Measurements from ENCODE around the gene TMEM94. TPM values are rescaled to one million over a fixed set of nuclear protein-coding genes. Genes with fewer than 3 reads are reported as not detected.

Gene TMEM94
- total RNA-seq, 1 donor from 2014 or later, result 43.2 TPM

DNA sequence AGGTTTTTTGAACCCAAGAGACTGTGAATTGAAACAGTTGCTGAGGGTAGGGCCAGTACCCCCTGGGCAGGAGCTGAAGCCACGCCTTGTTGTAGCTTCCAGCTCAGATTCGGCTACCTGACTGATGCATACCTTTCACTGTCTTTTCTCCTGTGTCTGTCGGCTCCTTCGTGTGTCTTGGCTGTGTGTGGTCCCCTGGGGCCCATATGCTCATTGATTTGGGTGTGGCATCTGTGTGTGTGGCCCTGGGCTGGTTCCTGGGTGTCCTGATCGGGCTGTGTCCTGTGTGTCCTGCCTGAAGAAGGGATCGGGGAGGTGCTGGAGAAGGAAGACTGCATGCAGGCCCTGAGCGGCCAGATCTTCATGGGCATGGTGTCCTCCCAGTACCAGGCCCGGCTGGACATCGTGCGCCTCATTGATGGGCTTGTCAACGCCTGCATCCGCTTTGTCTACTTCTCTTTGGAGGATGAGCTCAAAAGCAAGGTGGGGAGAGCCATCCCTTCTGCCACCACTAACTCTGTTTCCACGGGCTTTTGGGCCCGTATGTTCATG, 38.0 kb downstream of the TMEM94 start:
- Histone ChIP-seq H3K4me1 (peaks cover 3% of the 10 kb centered on the region), H3K4me3 (no peak overlapping the region), H3K27me3 (no peaks in the 10 kb centered on the region), H3K36me3 (peaks cover 0 to 73% of the 10 kb centered on the region in 2 donors), H3K27ac (no peak overlapping the region), H3K9me3 (no peaks in the 10 kb centered on the region)
- TF ChIP-seq POLR2A (IDR thresholded peaks at IDR 0.05), result no peak
- no peak for TF ChIP-seq POLR2AphosphoS5 (IDR thresholded peaks at IDR 0.05; ENCODE audit: insufficient read depth in 1 of 2, low read depth in 1 of 2)
- TF ChIP-seq, protein P1, sequence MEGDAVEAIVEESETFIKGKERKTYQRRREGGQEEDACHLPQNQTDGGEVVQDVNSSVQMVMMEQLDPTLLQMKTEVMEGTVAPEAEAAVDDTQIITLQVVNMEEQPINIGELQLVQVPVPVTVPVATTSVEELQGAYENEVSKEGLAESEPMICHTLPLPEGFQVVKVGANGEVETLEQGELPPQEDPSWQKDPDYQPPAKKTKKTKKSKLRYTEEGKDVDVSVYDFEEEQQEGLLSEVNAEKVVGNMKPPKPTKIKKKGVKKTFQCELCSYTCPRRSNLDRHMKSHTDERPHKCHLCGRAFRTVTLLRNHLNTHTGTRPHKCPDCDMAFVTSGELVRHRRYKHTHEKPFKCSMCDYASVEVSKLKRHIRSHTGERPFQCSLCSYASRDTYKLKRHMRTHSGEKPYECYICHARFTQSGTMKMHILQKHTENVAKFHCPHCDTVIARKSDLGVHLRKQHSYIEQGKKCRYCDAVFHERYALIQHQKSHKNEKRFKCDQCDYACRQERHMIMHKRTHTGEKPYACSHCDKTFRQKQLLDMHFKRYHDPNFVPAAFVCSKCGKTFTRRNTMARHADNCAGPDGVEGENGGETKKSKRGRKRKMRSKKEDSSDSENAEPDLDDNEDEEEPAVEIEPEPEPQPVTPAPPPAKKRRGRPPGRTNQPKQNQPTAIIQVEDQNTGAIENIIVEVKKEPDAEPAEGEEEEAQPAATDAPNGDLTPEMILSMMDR (IDR thresholded peaks at IDR 0.05), result no peak
- DNase-seq (ENCODE audit: extremely low spot score in 2 of 2), result no peak
- intact Hi-C loops (cut with DNase I), result no loop called here

DNA sequence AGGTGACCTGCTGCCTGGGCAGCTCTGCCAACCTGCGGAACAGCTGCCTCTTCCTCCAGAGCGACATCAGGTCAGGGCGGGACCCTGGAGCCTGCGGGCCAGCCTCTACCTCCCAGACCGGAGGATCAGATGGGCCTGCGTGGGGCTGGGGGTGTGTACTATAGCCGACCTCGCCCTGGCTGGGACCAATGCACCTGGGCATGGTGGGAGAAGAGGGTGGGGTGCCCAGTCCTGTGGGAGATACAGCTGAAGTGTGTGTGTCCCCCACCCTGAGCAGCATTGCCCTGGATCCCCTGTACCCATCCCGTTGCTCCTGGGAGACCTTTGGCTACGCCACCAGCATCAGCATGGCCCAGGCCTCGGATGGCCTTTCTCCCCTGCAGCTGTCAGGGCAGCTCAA, 39.6 kb downstream of the TMEM94 start:
- peaks cover 14% of the 10 kb centered on the region for H3K4me1 ChIP-seq
- H3K27me3 ChIP-seq, result no peaks in the 10 kb centered on the region
- no peaks in the 10 kb centered on the region for H3K9me3 ChIP-seq
- no peak for DNase-seq (ENCODE audit: extremely low spot score in 2 of 2)
- no peak overlapping the region for H3K27ac ChIP-seq
- intact Hi-C loops (cut with DNase I), result no loop called here
- peaks cover 0 to 83% of the 10 kb centered on the region in 2 donors for H3K36me3 ChIP-seq
- H3K4me3 ChIP-seq, result no peak overlapping the region
- TF ChIP-seq POLR2AphosphoS5 (IDR thresholded peaks at IDR 0.05; ENCODE audit: insufficient read depth in 1 of 2, low read depth in 1 of 2), result no peak
- TF ChIP-seq, protein P1 (IDR thresholded peaks at IDR 0.05), result no peak

DNA sequence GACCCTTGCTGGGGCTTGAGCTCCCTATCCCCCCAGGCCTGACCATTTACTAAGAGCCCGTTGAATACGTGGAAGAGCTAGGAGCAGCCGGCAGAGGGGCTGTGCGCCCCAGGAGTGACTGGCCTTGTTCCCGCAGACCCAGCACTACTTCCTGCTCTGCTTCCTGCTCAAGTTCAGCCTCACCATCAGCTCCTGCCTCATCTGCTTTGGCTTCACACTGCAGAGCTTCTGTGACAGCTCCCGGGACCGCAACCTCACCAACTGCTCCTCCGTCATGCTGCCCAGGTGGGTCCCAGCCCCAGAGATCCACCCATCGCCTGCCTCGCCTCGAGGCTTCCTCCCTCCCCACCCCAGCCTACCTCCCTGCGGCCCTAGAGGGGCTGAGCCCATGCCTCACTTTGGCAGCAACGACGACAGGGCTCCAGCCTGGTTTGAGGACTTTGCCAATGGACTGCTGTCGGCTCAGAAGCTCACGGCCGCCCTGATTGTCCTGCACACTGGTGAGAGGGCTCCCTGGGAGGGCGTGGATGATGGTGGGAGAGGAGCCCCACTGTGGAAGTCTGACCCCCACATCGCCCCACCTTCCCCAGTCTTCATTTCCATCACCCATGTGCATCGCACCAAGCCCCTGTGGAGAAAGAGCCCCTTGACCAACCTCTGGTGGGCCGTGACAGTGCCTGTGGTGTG, 41.7 kb downstream of the TMEM94 start:
- Histone ChIP-seq H3K4me1 (peaks cover 23% of the 10 kb centered on the region), H3K27ac (no peak overlapping the region), H3K4me3 (no peak overlapping the region), H3K36me3 (peaks cover 0 to 73% of the 10 kb centered on the region in 2 donors), H3K27me3 (no peaks in the 10 kb centered on the region), H3K9me3 (no peaks in the 10 kb centered on the region)
- no peak for DNase-seq (ENCODE audit: extremely low spot score in 2 of 2)
- TF ChIP-seq POLR2A (IDR thresholded peaks at IDR 0.05) (no peak), POLR2AphosphoS5 (IDR thresholded peaks at IDR 0.05; ENCODE audit: insufficient read depth in 1 of 2, low read depth in 1 of 2) (no peak)
- TF ChIP-seq, protein P1 (IDR thresholded peaks at IDR 0.05), result no peak
- intact Hi-C loops (cut with DNase I), result no loop called here

DNA sequence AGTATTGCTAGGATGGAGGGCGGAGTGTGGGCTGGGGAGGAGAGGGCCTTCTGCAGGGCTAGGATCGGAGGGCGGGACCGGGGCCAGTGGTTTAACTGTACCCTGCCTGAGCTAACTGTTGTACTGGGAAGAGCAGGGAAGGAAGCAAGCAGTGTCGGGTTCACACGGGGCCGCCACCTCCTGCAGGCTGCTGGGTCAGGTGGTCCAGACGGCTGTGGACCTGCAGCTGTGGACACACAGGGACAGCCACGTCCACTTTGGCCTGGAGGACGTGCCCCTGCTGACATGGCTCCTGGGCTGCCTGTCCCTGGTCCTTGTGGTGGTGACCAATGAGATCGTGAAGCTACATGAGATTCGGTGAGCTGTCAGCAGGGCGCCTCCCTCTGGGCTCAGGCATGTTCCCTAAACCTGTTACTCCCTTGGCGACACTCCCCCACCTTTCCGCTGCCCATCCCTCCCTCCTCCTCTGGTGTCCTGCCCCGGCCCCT, 42.3 kb downstream of the TMEM94 start:
- DNase-seq (ENCODE audit: extremely low spot score in 2 of 2), result no peak
- Histone ChIP-seq H3K27me3 (no peaks in the 10 kb centered on the region), H3K27ac (no peak overlapping the region), H3K9me3 (no peaks in the 10 kb centered on the region), H3K36me3 (peaks cover 0 to 76% of the 10 kb centered on the region in 2 donors), H3K4me3 (no peak overlapping the region), H3K4me1 (peaks cover 23% of the 10 kb centered on the region)
- intact Hi-C loops (cut with DNase I), result no loop called here
- TF ChIP-seq POLR2AphosphoS5 (IDR thresholded peaks at IDR 0.05; ENCODE audit: insufficient read depth in 1 of 2, low read depth in 1 of 2) (no peak), POLR2A (IDR thresholded peaks at IDR 0.05) (no peak)
- TF ChIP-seq, protein P1 (IDR thresholded peaks at IDR 0.05), result no peak

All from vagina (tissue), 2 donors.